Gastrocnemius medialis (tissue), 4 donors: Measurements from ENCODE around the gene PTPN7.

Source experiments
- POLR2A ChIP-seq, 2 donors: fragments of 450-650 bp; IDR thresholded peaks; one replicate each; pipeline ENCODE4 v1.6.1; 2017; ENCODE audit warnings: antibody characterized with exemption in 2 of 2, mild to moderate bottlenecking in 2 of 2, moderate library complexity in 2 of 2
- TF ChIP-seq, protein P1 (sequence below), 5 experiments: fragments of 450-650 bp in 3 of 5; fragments of 200-600 bp in 2 of 5; sonication (generic) in 2 of 5; IDR thresholded peaks in 4 of 5; conservative IDR thresholded peaks in 1 of 5; 1 replicate in 4 of 5; 2 replicates in 1 of 5; pipeline ENCODE4 v1.5.1; 2016 to 2019; ENCODE audit warnings: antibody characterized with exemption in 5 of 5, mild to moderate bottlenecking in 3 of 5, moderate library complexity in 3 of 5

- TF ChIP-seq, protein P1, sequence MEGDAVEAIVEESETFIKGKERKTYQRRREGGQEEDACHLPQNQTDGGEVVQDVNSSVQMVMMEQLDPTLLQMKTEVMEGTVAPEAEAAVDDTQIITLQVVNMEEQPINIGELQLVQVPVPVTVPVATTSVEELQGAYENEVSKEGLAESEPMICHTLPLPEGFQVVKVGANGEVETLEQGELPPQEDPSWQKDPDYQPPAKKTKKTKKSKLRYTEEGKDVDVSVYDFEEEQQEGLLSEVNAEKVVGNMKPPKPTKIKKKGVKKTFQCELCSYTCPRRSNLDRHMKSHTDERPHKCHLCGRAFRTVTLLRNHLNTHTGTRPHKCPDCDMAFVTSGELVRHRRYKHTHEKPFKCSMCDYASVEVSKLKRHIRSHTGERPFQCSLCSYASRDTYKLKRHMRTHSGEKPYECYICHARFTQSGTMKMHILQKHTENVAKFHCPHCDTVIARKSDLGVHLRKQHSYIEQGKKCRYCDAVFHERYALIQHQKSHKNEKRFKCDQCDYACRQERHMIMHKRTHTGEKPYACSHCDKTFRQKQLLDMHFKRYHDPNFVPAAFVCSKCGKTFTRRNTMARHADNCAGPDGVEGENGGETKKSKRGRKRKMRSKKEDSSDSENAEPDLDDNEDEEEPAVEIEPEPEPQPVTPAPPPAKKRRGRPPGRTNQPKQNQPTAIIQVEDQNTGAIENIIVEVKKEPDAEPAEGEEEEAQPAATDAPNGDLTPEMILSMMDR (IDR thresholded peaks at IDR 0.05 in 4 of 5, conservative IDR thresholded peaks at IDR 0.05 in 1 of 5) = peak in 3 of 5 experiments; percentile 19 to 34 (median 26)
- TF ChIP-seq POLR2A (IDR thresholded peaks at IDR 0.05) = no peak
Observed at GRCh38 chr1:202122639-202123335, 37.6 kb downstream of the PTPN7 start, which contains the start of gene GPR37L1.
